ENCODE measurements around the gene APBA3.
A peak's percentile ranks its signal among the peaks of the same experiment; 100 is the strongest.

The APBA3 gene, protein sequence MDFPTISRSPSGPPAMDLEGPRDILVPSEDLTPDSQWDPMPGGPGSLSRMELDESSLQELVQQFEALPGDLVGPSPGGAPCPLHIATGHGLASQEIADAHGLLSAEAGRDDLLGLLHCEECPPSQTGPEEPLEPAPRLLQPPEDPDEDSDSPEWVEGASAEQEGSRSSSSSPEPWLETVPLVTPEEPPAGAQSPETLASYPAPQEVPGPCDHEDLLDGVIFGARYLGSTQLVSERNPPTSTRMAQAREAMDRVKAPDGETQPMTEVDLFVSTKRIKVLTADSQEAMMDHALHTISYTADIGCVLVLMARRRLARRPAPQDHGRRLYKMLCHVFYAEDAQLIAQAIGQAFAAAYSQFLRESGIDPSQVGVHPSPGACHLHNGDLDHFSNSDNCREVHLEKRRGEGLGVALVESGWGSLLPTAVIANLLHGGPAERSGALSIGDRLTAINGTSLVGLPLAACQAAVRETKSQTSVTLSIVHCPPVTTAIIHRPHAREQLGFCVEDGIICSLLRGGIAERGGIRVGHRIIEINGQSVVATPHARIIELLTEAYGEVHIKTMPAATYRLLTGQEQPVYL

DNA sequence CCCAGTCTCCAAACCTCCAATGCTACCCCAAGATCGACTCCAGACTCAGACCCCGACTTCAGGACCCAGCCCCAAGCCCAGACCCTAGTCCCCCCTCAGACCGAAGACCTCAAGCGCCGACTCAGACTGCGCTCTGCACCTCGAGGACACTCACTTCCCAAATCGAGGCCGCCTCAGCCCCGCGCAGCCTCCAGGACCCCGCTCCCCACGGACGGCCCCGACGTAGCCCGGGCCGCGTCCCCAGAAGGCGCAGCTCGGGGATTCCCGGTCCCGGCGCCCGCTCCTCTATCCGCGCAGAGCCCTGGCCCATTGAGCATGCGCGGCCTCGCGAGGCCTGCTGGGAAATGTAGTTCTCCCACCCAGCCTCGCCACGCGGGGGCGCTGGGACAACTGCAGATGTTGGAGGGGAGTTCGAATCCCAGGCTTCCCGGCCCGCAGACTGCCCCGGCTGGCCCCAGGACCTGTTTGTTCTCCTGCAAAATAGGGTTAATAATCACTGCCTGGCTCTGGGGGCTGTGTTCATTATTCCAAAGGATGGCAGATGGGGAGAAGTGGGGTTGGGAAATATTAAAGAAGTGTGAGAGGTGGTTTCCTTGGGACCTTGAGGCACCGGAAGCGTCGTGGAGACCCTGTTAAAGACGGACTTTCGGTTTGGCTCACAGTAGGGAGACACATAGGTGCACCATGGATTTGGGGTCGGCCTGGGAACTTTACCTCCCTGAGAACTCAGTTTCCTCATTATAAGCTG is at the start of gene APBA3:
Gene APBA3, minus strand, starts transcription at position 311 of the 748 bp plus-strand sequence. CDS start 1,428 bp downstream, outside the sequence.
- peak; percentile 96 to 97 for DNase-seq (ENCODE audit: low read depth in 2 of 2)

DNA sequence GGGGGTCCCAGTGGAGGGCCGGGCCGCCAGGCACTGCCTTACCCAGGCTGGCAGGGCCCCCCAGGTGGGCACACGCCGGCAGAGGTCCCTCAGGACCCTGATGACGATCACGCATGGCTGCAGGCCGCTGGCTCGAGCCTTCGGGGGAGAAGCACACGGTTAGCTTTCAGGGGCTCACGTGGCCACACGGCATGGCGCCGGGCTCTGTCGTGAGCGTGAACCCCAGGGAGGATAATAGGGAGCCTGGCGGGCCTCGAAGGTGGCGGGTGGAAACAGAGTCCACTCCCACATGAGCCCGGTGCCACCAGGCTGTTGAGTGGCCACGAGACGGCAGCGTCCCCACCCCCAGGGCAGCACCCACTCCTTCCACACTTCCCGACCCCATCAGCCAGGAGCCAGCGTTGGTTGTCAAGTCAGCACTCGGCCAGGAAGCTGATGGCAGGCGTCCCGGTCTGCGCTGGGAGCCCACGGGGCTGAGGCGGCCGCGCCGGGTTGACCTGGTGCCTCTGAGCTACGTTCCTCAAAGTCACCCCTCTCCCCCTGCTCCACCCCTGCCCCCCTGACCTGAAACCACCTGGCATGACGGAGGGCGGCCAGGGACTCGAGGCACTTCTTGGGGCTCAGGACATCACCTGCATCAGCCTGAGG is 49.3 kb upstream of the APBA3 start:
- no peak for DNase-seq (ENCODE audit: low read depth in 2 of 2)

DNA sequence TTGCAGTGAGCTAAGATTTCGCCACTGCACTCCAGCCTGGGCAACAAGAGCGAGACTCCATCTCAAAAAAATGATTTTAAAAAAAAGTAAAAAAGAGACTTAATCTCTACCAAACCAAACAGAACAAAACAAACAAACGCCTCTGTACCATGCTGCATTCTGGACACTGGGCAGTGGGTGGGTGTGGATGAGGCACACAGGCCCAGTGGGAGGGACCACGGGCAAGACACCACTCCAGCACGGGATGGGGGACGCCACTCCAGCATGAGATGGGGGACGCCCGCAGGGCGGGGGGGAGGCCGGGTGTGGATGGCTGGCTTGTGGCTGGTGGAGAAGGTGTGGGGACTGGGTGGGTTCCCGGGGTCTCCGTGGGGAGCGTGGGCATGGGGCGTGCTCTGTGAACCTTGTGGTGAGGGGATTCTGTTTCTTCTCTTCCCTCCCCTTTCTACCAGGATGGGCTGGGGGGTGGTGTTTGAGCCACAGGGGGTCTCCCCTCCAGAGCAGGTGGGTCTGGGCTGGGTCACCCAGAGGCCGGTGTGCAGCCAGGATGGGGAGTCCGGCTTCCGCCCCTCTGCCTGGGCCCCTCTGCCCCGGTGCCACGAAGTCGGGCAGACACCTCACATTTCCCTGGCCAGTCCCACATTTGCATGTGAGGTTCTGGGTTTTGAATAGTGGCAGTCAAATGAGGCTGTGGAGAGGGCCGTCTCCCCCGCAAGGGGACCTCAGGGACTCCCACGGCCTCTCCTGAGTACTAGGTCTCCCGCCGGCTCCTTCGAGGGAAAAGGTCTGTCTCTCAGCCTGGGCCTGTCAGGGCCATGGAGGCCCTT is 48.6 kb upstream of the APBA3 start:
- DNase-seq (ENCODE audit: low read depth in 2 of 2): no peak

DNA sequence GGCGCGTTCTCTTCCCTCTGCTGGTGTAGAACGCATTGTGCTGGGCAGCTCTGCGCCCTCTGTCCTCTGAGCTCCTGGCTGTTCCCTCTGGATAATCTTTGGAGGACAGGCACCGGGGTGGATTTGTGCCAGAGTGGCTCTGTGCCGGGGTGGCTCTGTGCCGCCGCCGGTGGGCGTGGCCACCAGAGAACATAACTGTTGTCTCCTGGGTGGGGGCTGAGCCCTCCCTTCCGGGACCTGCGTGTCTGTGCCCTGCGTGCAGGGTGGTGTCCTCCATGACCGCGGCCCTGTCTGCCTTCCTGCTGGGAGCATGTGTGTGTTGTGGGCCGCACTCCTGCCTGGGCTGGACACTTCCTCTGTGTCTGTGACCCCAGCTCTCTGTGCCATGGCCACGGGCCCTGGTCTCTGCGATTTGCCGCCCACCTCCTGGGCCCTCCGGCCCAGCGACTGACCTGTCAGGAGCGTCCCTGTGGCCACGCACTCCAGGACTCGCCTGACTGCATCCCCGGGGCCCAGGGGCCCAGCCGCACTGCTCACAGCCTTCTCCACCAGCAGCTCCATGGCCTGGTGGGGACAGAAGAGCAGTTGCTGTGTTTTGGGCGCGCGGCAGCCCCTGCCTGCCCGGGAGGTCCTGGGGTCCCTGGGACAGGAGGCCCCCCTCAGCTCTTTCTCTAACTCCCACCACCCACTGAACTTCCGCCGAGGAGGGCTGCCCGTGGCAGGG is 47.1 kb upstream of the APBA3 start:
- no peak for DNase-seq (ENCODE audit: low read depth in 2 of 2)

DNA sequence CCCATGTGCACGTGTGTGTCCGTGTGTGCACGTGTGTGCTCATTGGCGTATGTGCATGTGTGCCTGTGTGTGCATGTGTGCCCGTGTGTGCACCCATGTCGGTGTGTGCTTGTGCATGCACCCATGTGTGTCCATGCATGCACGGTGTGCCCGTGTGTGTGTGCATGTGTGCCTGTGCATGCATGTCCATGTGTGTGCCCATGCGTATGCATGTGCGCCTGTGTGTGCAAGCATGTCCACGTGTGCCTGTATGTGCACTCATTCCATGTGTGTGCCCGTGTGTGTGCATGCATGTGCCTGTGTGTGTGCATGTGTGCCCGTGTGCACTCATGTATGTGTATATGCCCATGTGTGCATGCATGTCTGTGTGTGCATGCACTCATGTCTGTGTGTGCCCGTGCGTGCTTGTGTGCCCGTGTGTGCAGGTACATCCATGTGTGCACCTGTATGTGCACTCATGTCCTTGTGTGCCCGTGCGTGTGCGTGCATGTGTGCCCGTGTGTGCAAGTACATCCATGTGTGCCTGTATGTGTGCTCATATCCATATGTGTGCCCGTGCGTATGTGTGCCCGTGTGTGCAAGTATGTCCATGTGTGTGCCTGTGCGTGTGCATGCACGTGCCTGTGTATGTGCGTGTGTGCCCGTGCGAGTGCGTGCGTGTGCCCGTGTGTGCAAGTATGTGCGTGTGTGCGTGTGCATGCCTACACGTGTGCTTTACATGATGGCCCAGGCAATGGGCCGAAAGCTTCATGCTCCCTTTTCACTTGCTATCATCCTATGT is 46.3 kb upstream of the APBA3 start:
- no peak for DNase-seq (ENCODE audit: low read depth in 2 of 2)

DNA sequence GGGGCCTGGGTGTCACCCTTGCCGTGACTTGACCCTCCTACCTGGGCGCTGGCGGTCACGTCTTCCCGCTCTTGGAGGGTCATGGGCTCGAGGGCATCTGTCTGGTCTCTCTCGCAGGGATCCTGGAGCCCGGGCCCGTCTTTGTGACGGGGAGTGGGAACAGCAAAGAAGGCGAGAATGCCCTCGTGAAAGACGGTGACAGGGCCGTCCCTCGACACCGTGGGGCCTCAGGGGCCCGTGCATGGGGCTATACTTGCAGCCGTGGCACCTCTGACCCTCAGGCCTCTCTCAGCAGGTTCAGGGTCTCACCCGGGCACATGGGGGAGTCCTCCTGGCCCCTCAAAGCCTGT is 45.6 kb upstream of the APBA3 start:
- no peak for DNase-seq (ENCODE audit: low read depth in 2 of 2)

DNA sequence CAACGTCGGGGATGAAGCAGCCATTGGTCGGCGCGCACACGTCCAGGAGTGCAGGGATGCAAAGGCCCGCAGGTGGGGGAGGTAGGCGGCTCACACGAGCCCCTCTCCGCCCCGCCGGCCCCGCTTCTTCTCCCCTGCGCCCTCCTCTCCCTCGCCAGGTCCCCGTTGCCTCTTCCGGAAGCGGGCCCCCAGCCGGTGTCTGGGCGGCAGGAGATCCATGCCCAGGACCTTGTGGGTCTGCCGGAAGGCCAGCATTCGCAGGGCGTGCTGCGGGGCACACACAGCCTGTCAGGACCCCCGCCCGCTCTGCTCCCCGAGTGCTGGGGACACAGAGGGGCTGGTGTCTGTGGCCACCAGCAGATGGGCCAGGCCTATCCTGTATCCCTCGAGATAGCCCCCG is 44.4 kb upstream of the APBA3 start:
- DNase-seq (ENCODE audit: low read depth in 2 of 2): no peak

DNA sequence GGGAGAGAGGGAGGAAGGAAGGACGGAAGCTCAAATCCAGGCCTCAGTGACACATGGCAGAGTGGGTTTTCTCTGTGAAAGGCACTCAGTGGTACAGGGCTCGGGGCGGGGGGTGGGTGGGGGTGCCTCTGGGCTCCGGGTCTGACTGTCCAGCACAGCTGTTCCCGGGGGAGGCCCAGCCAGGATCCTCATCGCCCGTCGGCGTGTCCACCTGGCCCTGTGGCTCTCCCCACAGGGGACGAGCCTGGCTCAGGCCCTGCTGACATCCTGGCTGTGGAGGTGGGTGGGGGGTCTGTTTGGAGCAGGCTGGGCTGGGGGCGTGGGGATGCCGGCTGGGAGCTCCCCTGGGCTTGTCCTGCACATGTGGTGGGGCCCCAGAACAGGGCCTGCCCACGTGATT is 42.9 kb upstream of the APBA3 start:
- DNase-seq (ENCODE audit: low read depth in 2 of 2): no peak

DNA sequence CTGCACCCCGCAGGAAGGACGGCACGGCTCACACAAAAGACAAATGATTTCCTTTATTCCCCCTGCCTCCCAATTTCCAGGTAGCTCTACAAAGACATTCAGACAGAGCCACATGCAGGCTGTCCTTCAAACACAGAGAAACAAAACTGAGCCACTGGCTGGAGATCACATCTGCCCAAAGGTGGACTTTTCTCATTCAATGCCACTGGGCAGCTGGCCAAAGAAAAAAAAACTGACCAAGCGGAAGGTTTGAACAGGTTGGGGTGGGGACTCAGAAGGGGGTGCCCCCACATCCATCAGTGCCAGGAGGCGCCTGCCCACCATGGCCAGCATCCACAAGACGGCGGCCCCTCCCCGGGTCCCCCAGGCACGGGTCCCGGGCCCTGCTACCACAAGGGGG is 42.5 kb upstream of the APBA3 start:
- DNase-seq (ENCODE audit: low read depth in 2 of 2): no peak

DNA sequence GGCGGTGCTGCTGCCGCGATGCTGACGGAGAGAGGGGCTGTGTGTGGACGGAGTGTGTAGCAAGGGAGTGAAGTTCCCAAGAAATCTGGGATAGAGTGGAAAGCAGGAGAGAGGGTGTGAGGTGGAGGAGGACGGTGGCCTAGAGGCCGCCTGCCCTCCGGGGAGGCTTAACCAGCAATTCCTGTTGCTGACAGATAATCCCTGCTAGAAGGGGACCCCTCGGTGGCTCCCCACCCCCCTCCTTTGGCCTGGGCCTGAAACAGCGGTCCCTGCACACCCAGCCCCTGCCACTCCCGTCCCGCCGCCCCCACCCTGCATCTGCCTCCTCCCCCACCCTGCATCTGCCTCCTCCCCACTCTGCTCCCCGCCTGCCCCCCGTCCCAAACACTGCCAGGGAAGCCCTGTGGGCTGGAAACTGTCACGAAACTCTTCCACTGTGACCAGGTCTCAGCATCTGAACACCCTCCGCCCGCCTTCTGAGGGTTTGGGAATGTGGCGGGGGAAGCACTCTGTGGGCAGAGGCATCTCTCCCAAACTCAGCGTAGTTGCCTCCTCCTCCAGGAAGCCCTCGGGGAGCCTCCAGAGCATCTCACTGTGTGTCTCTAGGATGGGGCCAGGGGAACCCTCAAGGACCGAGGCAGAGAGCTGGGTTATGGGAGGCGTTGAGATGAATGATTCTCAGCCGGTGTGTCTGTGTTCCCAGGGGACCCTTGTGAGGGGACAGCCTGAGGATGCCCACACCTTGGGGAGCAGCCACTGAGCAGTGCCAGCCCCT is 41.8 kb upstream of the APBA3 start:
- DNase-seq (ENCODE audit: low read depth in 2 of 2): no peak

DNA sequence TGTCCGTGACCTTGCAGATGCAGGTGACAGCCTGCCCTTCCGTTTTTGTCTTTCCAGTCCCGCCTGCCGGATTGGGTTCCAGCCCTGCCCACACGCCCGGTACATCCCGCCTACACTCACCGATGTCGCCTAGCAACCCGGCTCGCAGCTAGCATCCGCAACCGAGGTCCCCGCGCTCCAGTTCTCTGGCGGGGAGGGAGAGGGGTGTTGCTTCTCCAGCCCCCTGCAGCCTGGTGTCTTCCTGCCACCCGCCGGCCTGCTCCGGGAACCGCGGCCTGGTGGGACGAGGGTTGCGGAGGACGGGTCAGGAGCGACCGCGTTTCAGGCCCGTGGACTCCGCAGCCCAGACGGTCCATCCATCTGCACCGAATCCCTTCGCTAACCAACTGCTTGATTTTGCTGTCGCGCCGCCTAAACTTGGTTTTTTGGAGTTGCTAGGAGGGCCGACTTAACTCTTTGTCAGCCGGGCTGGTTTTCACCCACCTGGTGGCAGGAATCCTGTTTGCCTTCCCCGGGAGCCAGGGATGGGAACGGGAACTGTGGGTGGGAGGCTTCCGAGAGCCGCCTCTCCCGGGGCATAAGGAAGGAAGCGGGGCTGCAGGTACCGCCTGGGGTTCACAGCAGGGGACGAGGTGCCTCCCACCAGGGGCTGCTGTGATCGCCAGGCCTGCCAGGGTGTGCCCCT is 40.1 kb upstream of the APBA3 start:
- peak; percentile 43 for DNase-seq (ENCODE audit: low read depth in 2 of 2)

DNA sequence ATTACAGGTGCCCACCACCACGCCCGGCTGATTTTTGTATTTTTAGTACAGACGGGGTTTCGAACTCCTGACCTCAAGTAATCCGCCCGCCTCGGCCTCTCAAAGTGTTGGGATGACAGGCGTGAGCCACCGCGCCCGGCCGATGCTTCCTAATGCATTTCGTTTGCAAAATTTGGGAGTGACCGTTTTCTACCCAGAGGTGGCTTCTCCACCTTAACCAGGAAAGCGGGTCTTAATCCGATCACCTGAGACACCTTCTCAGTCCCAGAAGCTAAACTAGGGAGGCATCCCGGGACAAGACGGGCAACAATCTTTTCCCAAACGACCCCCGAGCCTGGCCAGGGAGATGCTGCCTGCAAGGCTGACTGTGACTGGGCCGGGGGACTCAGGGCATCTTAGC is 39.5 kb upstream of the APBA3 start:
- no peak for DNase-seq (ENCODE audit: low read depth in 2 of 2)

DNA sequence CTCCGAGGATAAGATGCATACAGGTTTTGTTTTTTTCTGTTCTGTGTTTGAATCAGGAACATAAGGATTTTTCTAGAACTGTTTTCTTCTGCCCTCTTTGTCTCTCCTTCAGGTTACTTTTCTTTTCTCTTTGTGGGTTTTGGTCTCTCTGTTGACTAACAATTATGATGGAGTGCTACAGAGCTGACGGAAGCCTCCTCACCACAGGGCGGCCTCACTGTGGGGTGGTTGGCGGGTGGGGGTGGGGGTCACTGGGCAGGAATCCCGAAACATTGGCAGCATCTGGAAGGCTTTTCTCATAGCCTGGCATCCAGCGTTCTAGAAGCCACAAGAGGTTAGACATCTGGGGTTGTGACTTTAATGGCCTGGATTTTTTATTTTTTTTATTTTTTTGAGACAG is 36.6 kb upstream of the APBA3 start:
- DNase-seq (ENCODE audit: low read depth in 2 of 2): no peak

DNA sequence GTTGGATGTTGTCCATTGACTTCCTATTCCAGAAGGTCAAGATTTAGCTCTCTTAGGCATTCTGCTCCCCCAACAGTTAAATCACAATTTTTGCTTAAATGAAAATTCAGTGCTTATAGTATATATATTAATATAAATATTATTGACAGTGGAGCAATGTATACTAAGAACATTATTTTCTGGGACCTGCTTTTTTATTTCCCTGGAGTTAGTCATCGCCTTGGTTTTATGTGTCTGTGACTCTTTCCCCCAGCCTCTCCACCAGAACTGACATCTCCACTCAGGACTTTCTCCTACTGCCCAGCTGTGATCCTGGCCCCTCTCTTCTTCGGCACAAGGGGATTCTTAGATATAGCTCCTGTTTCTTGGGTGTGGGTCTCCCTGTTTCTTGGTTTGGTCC is 34.9 kb upstream of the APBA3 start:
- no peak for DNase-seq (ENCODE audit: low read depth in 2 of 2)

DNA sequence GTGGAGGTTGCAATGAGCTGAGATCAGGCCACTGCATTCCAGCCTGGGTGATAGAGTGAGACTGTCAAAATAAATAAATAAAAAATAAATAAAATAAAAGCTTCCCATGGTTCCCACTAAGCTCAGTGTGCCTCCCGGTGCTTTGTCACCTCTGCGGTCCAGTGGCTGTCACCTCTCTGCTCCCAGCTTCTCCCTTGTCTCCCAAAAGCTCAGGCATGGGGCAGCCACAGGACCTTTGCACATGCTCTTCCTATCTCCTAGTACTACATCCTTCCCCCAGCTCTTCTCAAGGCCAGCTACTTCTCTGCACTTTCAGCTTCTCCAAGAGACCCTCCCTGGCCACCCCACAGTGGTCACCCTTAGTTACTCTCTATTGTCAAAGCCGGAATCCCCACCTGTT is 32.3 kb upstream of the APBA3 start:
- DNase-seq (ENCODE audit: low read depth in 2 of 2): no peak

DNA sequence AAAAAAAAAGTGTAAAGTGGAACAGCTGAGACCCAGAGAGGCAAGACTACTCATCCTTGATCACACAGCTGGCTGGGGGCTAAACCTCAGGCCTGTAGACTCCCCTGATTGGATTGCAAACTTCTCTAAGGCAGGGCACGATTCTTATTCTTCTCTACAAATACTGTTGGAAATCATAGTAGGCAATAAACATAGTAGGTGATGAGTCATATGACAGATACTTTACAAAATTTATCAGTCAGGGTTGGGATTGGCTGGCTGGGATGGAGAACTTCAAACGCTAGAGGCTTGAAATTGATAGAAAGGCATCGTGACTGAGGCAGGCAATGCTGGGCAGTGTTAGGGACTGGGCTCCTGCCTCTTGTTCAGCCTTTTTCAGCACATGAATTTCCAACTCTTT is 30.6 kb upstream of the APBA3 start:
- no peak for DNase-seq (ENCODE audit: low read depth in 2 of 2)

DNA sequence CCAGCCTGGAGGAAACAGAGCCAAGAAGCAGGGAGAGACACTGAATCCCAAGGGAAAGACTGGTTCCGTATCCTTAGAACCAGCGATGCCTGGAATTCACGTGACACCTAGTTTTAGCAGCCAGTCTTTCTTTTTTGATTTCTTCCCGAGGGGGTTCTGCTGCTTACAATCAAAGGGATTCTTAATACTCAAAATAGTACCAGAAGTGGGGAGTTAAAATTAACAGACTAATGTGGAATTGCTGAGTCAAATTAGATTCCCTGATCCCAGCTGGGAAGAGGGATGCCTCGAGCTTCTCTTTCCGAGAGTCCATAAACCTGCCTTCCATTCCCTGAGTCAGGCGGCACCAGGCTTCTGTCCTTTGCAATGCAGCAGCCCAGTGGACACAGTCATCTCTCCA is 29.4 kb upstream of the APBA3 start:
- DNase-seq (ENCODE audit: low read depth in 2 of 2): no peak

DNA sequence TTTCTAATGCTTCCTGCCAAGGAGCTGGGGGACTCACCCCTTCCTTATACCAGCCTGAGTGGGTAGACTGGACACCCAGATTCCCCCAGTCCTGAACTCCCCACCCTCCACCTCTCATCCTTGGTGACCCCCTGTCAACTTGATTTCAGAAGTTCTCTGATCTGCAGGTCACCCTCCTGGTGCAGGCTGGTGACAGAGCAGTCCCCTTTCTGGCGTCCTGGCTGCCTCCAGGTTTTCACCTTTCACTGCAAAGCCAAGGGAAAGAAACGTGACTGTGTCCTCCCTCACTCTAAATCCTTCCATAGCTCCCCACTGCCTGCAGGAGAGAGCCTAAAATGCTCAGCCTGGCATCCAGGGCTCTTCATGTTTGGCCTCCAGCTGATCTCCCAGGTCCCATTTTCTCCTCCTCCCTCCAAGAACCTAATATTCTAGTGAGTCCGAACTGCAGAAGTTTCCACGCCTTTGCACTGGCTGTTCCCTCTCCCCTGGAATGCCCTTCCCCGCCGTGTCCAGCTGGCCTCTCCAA is 28.8 kb upstream of the APBA3 start:
- DNase-seq (ENCODE audit: low read depth in 2 of 2): no peak

Data from stimulated activated CD4-positive, alpha-beta T cell treated with anti-CD3 and anti-CD28 coated beads, Interleukin-4, amount 100 ng/mL, for 48 hours (primary cell).